Measurements from ENCODE around the gene ECM1. TPM values are rescaled to one million over a fixed set of nuclear protein-coding genes. Genes with fewer than 3 reads are reported as not detected.

The ECM1 gene
- total RNA-seq, 4 donors from 2014 or later: 17.4 to 32.9 (median 18.6) TPM

DNA sequence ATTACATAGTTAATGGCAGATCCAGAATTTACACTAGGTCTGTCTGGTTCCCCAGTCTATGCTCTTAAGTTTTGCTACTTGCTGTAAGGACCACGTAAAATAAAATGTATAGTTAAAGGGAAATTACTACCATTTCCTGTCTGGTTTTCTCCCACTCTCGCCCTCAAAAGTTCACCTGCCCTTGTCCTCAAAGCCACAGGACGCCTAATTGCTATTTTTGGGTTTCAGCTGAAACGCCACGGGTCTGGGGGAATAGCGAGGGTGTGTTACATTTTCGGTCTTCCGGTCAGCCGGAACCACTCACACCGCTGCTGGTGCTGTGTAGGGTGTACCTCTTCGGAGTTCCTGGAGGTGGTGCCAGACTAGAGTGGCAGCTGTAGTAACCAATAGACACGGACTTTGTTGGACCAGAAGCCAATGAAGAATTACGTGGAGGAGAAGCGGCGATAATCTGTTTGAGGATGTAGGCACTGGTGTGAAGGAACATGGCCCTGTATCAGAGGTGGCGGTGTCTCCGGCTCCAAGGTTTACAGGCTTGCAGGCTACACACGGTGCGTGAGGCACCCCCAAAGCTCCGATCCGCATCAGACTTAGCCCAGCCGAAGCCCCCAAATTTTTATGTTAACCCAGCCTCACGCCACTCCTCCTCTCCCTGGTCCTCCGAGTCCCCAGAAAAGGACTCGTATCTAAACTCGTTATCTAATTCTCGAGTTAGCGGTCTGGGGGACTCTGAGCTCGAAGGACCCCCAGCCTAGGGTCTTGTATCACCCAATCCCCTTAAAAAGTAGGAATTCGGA lies 20.7 kb upstream of the ECM1 start, which contains the start of gene TARS2:
TARS2 (plus strand) TSS at position 454 of the 797 bp plus-strand sequence; CDS start at position 486, 32 bp downstream.
- H3K4me3 ChIP-seq: peak within 1 kb of the TSS; percentile 64 to 93 (median 72)
- peak within 1 kb of the TSS; percentile 72 to 78 (median 76) for H3K27ac ChIP-seq (replicated peaks in 1 of 4)
- DNase-seq (ENCODE audit: extremely low spot score): peak; percentile 98
- no peaks in the 10 kb centered on the region for H3K27me3 ChIP-seq
- TF ChIP-seq, protein P1, sequence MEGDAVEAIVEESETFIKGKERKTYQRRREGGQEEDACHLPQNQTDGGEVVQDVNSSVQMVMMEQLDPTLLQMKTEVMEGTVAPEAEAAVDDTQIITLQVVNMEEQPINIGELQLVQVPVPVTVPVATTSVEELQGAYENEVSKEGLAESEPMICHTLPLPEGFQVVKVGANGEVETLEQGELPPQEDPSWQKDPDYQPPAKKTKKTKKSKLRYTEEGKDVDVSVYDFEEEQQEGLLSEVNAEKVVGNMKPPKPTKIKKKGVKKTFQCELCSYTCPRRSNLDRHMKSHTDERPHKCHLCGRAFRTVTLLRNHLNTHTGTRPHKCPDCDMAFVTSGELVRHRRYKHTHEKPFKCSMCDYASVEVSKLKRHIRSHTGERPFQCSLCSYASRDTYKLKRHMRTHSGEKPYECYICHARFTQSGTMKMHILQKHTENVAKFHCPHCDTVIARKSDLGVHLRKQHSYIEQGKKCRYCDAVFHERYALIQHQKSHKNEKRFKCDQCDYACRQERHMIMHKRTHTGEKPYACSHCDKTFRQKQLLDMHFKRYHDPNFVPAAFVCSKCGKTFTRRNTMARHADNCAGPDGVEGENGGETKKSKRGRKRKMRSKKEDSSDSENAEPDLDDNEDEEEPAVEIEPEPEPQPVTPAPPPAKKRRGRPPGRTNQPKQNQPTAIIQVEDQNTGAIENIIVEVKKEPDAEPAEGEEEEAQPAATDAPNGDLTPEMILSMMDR (IDR thresholded peaks at IDR 0.05): peak in 2 of 3 experiments; percentile 34 to 41
- TF ChIP-seq POLR2AphosphoS5 (IDR thresholded peaks at IDR 0.05) (peak; percentile 77 to 86), POLR2A (IDR thresholded peaks at IDR 0.05; ENCODE audit: low read depth) (no peak)
- 0% methylated on average over 29 of the region's 30 CpGs for WGBS
- H3K4me1 ChIP-seq: peaks cover 9 to 18% (median 12%) of the 10 kb centered on the region in 4 donors
- H3K36me3 ChIP-seq: peaks cover 6 to 35% (median 26%) of the 10 kb centered on the region in 4 donors
- intact Hi-C loops (cut with DNase I): no loop called here
- no peaks in the 10 kb centered on the region for H3K9me3 ChIP-seq

DNA sequence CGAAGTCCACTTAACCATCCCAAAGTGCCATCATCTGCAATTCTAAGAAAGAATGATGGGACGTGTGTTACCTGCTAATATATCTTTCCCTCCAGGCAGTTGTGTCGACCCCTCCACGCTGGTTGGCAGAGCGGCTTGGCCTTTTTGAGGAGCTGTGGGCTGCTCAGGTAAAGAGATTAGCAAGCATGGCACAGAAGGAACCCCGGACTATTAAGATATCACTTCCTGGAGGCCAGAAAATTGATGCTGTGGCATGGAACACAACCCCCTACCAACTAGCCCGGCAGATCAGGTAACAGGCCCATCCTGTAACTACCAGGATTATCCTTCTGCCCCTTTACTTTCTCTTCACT lies 20.2 kb upstream of the ECM1 start:
- under 1% methylated on average over 7 of the region's 7 CpGs for WGBS
- Histone ChIP-seq H3K4me1 (peaks cover 9 to 18% (median 12%) of the 10 kb centered on the region in 4 donors), H3K9me3 (no peaks in the 10 kb centered on the region), H3K27me3 (no peaks in the 10 kb centered on the region), H3K27ac (replicated peaks in 1 of 4) (peak overlapping the region; percentile 72 to 78 (median 76)), H3K36me3 (peaks cover 8 to 41% (median 32%) of the 10 kb centered on the region in 4 donors), H3K4me3 (peak overlapping the region; percentile 64 to 93 (median 72))
- TF ChIP-seq EP300 (IDR thresholded peaks at IDR 0.05): no peak
- TF ChIP-seq, protein P1 (IDR thresholded peaks at IDR 0.05): no peak
- TF ChIP-seq POLR2AphosphoS5 (IDR thresholded peaks at IDR 0.05): no peak
- TF ChIP-seq POLR2A (IDR thresholded peaks at IDR 0.05; ENCODE audit: low read depth): no peak
- no peak for DNase-seq (ENCODE audit: extremely low spot score)
- intact Hi-C loops (cut with DNase I): no loop called here

DNA sequence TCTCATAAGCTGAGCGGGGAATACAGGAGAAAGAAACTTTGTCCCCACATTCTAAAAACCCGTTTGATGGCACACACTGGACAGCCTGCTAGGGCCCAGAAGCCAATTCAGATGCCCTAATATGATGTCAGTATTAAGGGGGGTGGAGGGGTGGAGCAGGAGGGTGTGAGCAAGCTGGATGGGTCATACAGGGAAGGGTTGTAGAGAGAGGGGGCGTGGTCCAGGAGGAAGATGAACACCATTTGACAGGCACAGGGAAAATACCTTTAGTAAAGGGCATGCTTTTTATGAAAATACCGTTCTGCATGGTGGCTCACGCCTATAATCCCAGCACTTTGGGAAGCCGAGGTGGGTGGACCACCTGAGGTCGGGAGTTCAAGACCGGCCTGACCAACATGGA lies 14.7 kb upstream of the ECM1 start:
- Histone ChIP-seq H3K27ac (replicated peaks in 1 of 4) (no peak overlapping the region), H3K27me3 (no peaks in the 10 kb centered on the region), H3K4me3 (no peak overlapping the region), H3K9me3 (no peaks in the 10 kb centered on the region), H3K4me1 (peaks cover 3 to 6% (median 5%) of the 10 kb centered on the region in 4 donors), H3K36me3 (peaks cover 24 to 90% (median 78%) of the 10 kb centered on the region in 4 donors)
- TF ChIP-seq POLR2A (IDR thresholded peaks at IDR 0.05; ENCODE audit: low read depth) (no peak), EP300 (IDR thresholded peaks at IDR 0.05) (no peak), POLR2AphosphoS5 (IDR thresholded peaks at IDR 0.05) (no peak)
- TF ChIP-seq, protein P1 (IDR thresholded peaks at IDR 0.05): no peak
- 96% methylated on average over 8 of the region's 8 CpGs for WGBS
- no peak for DNase-seq (ENCODE audit: extremely low spot score)
- intact Hi-C loops (cut with DNase I): no loop called here

DNA sequence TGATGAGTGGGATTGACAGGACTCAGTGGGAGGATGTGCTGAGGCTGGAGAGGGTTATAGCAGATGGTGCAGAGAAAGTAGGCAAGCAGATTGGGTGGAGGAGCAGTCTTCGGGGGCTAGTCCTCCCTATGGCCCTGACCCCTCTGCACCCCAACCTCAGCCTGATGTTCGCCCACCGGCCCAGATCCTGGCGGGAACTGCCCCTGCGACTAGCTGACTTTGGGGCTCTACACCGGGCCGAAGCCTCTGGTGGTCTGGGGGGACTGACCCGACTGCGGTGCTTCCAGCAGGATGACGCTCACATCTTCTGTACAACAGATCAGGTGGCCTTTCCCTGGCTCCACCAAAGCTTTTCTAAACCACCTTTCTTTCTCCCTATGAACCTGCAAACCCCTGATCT lies 9.6 kb upstream of the ECM1 start:
- Histone ChIP-seq H3K36me3 (peaks cover 24 to 97% (median 73%) of the 10 kb centered on the region in 4 donors), H3K27me3 (no peaks in the 10 kb centered on the region), H3K4me3 (no peak overlapping the region), H3K9me3 (no peaks in the 10 kb centered on the region), H3K27ac (replicated peaks in 1 of 4) (no peak overlapping the region), H3K4me1 (no peaks in the 10 kb centered on the region)
- WGBS: 97% methylated on average over 10 of the region's 10 CpGs
- TF ChIP-seq POLR2AphosphoS5 (IDR thresholded peaks at IDR 0.05): no peak
- no peak for TF ChIP-seq POLR2A (IDR thresholded peaks at IDR 0.05; ENCODE audit: low read depth)
- TF ChIP-seq, protein P1 (IDR thresholded peaks at IDR 0.05): no peak
- no peak for TF ChIP-seq EP300 (IDR thresholded peaks at IDR 0.05)
- intact Hi-C loops (cut with DNase I): no loop called here
- no peak for DNase-seq (ENCODE audit: extremely low spot score)
